Hematopoietic multipotent progenitor cell treated with erythropoietin and hydrocortisone succinate and interleukin-3 and kit ligand, for 15 days (in vitro differentiated cells): ENCODE results near the gene DOK4.

ENCODE experiments used
- DNase-seq: peaks from one replicate; pipeline ENCODE4 v3.0.0-alpha.2; 2015; ENCODE audit warnings: low spot score

Gene DOK4

DNA sequence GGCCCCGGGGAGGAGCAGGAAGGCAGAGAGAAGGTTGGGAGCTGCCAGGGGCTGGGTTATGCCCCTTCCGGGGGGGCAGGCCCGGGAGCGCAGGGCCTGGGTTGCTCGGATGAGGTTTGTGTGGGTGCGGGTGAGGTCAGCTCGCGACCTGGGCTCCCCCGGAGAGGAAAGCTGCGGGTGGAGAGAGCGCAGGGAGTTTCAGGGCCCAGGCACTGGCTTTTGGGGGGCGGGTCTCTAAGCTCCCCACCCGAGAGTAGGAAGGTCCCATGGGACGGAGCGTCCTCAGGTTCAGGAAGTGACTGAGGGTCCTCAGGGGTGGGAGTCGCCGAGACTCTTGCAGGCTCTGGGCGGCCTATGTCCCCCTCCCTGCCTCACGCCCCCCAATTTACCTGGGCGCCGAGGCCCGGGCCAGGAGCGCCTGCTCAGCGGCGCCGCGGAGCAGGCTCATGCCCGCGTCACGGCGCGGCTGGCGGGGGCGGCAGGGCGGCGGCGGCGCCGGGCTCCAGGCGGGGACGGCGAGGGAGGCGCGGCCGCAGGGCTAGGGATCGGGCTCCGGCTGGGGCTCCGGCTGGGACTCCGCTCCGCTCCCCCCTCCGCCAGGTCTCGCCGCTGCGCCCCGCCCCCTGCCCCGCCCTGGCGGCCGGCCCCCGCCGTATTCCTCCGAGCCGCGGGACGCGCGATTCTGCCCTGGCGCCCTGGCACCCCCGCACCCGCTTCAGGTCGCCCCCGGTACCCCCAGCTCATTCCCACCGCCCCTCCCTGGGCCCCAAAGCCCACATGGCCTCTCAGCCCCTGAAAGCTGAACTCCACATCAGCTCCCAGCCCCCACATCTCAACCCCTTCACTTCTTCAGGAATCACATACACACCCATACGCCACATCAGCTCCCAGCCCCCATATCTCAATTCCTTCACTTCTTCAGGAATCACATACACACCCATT lies at the start of gene DOK4:
Gene DOK4 (minus strand): TSS at position 578 of the 942 bp plus-strand sequence. CDS start 6,986 bp downstream, outside the sequence.
- peak; percentile 69 for DNase-seq

- peak; percentile 44 for DNase-seq
Measured at GRCh38 chr16:57535680-57536305, 49.5 kb upstream of the DOK4 start.

- DNase-seq, result no peak
Measured at GRCh38 chr16:57534881-57535658, 48.8 kb upstream of the DOK4 start.

GRCh38 chr16:57534337-57534880 lies 48.1 kb upstream of the DOK4 start:
- DNase-seq, result no peak

- no peak for DNase-seq
Measured at GRCh38 chr16:57533431-57534336, 47.4 kb upstream of the DOK4 start.

- DNase-seq, result no peak
Measured at GRCh38 chr16:57532266-57532625, 46.0 kb upstream of the DOK4 start.

DNA sequence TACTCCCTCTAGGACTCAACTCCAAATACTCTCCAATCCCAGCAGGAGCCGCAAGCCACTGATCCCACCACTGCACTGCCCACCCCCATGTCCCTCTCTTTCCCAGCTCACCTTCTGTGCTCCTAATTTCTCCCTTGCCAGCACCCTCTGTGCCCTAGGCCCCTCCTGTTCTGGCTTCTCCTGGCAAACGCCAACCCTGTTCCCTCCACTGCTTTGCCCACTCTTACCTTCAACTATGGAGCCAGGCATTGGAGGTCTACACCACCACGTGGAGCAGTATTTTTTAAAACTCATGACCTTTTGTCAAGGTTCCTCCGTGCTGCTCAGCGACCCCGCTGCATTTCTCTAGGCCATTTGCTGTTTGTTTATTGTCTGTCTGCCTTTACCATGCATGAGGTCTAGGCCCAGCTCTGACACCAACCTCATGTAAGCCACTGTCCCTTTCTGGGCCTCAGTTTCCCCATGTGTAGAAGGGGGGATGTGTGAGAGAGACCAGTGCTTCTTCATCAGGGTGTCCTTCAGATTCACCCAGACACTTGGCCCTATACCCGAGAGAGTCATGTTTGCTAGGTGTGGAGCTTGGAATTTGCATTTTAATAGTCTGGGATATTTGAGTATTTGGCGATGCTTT lies 45.5 kb upstream of the DOK4 start:
- no peak for DNase-seq

- no peak for DNase-seq
Measured at GRCh38 chr16:57531253-57531575, 44.9 kb upstream of the DOK4 start.

DNA sequence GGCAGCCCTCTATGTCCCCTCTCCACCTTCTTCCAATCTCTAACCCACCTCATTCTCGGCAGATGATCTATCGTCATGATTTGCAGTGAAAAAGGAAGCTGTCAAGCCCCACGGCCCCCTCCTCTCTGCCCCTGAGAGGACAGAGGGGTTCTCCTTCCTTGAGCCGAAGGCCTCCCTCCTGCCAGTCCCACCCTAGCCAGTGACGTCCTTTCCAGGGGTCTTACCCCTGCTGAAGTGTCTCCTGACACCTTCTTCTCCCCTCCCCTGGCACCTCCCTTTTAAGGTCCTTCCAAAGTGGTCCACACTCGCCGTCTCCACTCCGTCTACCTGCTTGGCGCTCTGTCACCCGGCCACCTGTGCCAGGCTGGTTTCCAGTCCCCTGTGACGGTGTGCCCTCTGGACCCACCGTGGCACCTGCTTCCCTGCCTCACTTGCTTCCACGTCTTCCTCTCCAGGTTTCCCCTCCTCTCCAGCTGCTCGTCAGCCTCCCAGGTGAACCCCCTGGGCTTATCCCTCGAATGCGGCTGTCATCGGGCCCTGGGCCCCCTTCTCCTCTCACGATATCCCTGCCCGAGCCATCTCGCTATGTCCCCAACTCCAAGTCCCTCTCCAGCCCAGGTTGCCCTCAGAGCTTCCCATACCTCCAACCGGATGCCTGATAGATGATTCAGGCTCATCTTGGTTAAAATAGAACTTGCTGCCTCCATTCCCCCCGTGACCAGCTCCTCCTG lies 44.4 kb upstream of the DOK4 start:
- no peak for DNase-seq

- no peak for DNase-seq
Measured at GRCh38 chr16:57530104-57530521, 43.8 kb upstream of the DOK4 start.

DNA sequence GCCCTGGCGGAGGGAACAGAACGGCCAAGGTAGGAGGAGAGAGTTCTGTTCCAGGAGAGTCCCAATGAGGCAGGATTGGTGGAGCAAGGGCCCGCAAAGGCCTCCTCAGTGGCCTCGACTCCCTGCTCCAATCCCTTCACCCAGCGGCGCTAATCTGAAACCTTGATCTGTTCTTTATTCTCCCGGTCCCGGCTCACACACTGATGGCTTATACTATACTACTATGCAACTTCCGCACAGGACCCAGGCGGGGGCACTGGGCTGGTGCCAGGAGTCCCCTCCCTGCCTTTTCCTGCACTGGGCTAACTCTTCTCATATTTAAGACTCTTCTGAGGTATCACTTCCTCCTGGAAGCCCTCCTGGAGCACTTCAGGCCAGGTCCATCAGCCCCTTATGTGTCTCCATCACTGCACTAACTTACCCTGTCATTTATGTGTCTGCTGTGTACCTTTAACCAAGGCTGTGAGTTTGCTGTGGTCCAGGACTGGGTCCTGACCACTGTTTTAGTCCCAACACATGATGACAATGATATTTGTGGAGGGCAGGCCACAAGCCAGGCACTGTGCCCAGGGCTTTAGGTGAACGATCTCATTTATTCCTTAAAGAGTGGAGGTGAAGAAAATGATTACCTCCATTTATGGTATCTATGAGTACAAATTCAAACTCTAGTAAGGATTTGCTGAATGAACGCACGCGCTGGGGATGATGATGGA lies 43.3 kb upstream of the DOK4 start:
- DNase-seq, result no peak

DNA sequence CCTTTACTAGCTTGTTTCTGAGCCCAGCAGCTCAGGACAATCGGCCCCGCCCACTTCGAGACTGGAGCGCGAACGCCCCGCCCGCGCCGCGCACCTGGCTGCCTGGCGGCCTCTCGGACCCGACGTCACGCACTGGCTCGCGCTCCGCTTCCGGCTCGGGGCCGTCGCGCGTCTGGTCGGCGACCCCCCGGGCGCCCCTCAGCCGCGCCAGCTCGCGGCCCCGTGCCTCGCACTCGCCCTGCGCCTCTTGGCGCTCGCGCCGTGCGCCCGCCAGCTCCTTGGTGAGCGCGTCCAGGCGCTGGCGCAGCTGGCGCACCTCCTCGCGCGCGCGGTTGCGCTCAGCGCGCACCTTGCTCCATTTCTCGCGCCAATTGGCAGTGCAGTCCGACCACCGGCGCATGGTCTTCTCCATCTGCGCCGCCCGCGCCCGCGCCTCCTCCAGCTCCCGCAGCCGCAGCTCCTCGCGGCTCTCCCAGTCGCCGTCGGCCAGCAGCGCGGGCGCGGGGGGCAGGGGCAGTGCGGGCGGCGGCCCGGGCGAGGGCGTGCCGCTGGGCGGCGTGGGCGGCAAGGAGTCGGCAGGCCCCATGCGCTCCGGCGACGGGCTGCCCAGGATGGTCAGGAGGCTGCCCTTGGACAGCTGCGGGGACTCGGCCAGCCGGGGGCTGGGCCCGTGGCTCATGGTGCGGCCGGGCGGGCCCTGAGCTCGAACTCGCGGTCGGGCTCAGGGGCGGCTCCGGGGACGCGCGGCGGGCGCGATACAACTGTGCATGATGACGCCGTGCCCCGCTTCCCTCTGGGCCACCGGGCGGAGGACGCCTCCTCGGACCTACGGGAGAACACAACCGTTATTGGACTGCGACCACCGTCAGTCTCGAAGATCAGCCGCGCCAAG lies 42.5 kb upstream of the DOK4 start:
- no peak for DNase-seq

GRCh38 chr16:57527610-57528360 lies 41.5 kb upstream of the DOK4 start:
- DNase-seq, result no peak

GRCh38 chr16:57527027-57527426 lies 40.7 kb upstream of the DOK4 start:
- DNase-seq, result no peak

- DNase-seq, result no peak
Measured at GRCh38 chr16:57526498-57526897, 40.2 kb upstream of the DOK4 start.

DNA sequence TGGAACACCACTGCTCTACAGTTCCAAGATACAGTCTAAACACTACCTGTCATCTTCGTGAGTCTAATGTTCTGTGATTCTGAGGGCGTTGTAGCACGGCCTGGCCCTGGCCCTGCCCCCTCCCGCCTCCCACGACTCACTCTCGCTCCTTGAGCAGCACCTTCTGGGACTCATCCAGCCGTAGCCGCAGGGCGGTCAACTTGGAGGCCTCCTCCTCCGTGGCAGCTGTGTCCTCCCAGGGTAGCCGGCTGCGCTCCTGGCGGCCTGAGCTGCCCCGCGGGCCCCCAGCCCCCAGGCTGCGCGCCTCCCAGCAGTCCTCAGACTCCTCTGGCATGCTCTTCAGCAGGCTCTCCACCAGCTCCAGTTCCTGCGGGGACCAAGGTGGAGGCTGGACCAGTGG lies 39.5 kb upstream of the DOK4 start:
- no peak for DNase-seq

GRCh38 chr16:57522960-57523359 lies 36.7 kb upstream of the DOK4 start:
- DNase-seq, result no peak
